K562 (cell line): ENCODE measurements around the gene KLHL15. TPM values are rescaled to one million over a fixed set of nuclear protein-coding genes. Genes with fewer than 3 reads are reported as not detected.

Experiments used
- CCNT2 ChIP-seq: IDR thresholded peaks from 2 replicates; pipeline ENCODE4 v1.6.1; 2011; ENCODE audit warnings: borderline replicate concordance, low read depth, mild to moderate bottlenecking, moderate library complexity, mixed read lengths, low read length; ENCODE audit not compliant: insufficient read length; ENCODE audit errors: extremely low read depth
- GABPA ChIP-seq: fragments of 200-800 bp; sonication (Bioruptor generic); conservative IDR thresholded peaks from 2 replicates; pipeline ENCODE4 v1.6.1; 2016; ENCODE audit warnings: low read depth, missing genetic modification characterization, missing compliant biosample characterization
- HMGN3 ChIP-seq: IDR thresholded peaks from 2 replicates; pipeline ENCODE4 v1.6.1; 2011; ENCODE audit warnings: borderline replicate concordance, low read depth, mild to moderate bottlenecking, mixed read lengths, low read length; ENCODE audit not compliant: insufficient read length; ENCODE audit errors: extremely low read depth
- KDM5B ChIP-seq: fragments of 200-600 bp; sonication (generic); IDR thresholded peaks from 2 replicates; pipeline ENCODE4 v1.6.1; 2012; ENCODE audit warnings: low read depth, mild to moderate bottlenecking, moderate library complexity, low read length, control low read depth, inconsistent platforms; ENCODE audit not compliant: insufficient replicate concordance
- POLR2B ChIP-seq: fragments of 450-650 bp; IDR thresholded peaks from 2 replicates; pipeline ENCODE4 v1.6.1; 2018; ENCODE audit warnings: low read depth; ENCODE audit not compliant: partially characterized antibody
- RBFOX2 ChIP-seq: fragments of 200-400 bp; formaldehyde crosslinking; IDR thresholded peaks from 2 replicates; pipeline ENCODE4 v1.6.1; 2017; ENCODE audit warnings: low read depth, mild to moderate bottlenecking, low read length, moderate library complexity
- RBM22 ChIP-seq: fragments of 200-400 bp; formaldehyde crosslinking; IDR thresholded peaks from 2 replicates; pipeline ENCODE4 v1.6.1; 2018; ENCODE audit warnings: low read length, low read depth; ENCODE audit not compliant: poor library complexity, severe bottlenecking
- SUPT5H ChIP-seq: fragments of 450-650 bp; IDR thresholded peaks from 2 replicates; pipeline ENCODE4 v1.6.1; 2016
- ZFX ChIP-seq: sonication (generic); formaldehyde crosslinking; IDR thresholded peaks from 2 replicates; pipeline ENCODE4 v1.8.0; 2022; ENCODE audit warnings: mild to moderate bottlenecking, missing genetic modification reagents, moderate library complexity
- ZNF140 ChIP-seq: fragments of 250-450 bp; sonication (Bioruptor Pico); IDR thresholded peaks from 2 replicates; pipeline ENCODE4 v1.8.0; 2021; ENCODE audit warnings: moderate library complexity, mild to moderate bottlenecking, inconsistent platforms
- polyA plus RNA-seq, 8 experiments: library from polyadenylated mRNA; depleted of rRNA in 4 of 8; stranded (reverse) in 5 of 8; unstranded in 3 of 8; fragments of >200 nt; fragmentation: Nextera tagmentation in 2 of 8; fragmentation: Illumina TruSeq in 1 of 8; extraction: Ambion mirVana in 2 of 8; extraction: Trizol in 1 of 8; gene quantifications; 2 replicates each; pipeline versions ENCODE4 v1.2.1 to v1.2.3, GENCODE V29; 2011 to 2014; ENCODE audit warnings: inconsistent platforms in 1 of 8, missing spikeins in 1 of 8
- total RNA-seq, 7 experiments: library from RNA; depleted of rRNA in 6 of 7; stranded (reverse); fragments of >200 nt in 6 of 7; fragmentation: Illumina TruSeq in 2 of 7; extraction: Trizol in 2 of 7; gene quantifications; 2 replicates each; pipeline versions ENCODE4 v1.2.1 to v1.2.3, GENCODE V29; 2011 to 2021; ENCODE audit warnings: low replicate concordance in 1 of 7
- TF ChIP-seq, protein P1 (sequence below): fragments of 450-650 bp; IDR thresholded peaks from 2 replicates; pipeline ENCODE4 v1.6.1; 2016; ENCODE audit warnings: mild to moderate bottlenecking, moderate library complexity

Gene KLHL15
- total and polyA plus RNA-seq, 9 of the 15 experiments (the other 6 are each of a cell fraction or from before 2014, with no cell fraction given), result 3.0 to 12.4 (median 7.6) TPM

DNA sequence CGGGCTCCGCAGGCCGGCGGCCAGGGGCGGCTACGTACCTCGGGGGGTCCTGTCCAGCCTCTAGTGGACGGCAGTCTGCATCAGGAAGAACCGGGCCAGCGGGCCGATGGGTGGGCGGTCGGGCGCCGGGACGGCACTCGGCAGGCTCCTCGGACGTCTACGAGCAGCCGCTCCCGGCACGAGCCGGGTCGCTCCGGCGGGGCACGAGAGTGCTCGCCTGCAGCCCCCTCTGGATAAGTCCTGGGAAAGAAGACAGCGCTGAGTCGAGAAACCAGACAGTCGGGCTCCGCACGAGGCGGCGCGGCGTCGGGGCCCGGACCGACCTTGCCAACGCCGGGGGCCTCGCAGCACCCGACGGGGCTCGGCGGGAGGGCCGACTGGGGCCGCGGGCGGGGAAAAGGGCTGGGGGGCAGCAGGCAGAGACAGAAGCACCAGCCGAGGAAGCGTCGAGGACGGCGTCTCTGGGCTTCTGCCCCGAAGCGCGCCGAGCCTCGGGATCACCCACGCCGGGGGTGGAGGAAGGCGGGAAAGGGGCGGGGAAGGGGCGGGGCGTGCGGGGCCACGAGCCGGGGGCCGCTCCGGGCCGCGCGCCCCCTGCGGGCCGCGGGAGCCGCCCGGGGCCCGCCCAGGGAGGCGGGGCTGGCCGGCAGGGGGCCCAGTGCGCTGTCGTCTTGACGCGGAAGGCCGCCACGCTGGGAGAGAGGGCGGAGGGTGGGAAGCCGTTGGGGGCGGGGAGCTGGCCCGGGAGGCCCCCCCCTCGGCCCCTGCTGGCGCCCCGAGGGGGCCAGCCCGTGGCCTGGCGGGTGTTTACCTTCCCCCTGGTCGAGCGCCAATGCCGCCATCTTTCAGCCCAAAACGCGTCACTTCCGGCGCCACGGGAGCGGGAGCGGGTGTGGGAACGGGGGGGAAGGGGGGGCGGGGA lies 1.9 kb downstream of the KLHL15 start (continued):
- TF ChIP-seq, protein P1, sequence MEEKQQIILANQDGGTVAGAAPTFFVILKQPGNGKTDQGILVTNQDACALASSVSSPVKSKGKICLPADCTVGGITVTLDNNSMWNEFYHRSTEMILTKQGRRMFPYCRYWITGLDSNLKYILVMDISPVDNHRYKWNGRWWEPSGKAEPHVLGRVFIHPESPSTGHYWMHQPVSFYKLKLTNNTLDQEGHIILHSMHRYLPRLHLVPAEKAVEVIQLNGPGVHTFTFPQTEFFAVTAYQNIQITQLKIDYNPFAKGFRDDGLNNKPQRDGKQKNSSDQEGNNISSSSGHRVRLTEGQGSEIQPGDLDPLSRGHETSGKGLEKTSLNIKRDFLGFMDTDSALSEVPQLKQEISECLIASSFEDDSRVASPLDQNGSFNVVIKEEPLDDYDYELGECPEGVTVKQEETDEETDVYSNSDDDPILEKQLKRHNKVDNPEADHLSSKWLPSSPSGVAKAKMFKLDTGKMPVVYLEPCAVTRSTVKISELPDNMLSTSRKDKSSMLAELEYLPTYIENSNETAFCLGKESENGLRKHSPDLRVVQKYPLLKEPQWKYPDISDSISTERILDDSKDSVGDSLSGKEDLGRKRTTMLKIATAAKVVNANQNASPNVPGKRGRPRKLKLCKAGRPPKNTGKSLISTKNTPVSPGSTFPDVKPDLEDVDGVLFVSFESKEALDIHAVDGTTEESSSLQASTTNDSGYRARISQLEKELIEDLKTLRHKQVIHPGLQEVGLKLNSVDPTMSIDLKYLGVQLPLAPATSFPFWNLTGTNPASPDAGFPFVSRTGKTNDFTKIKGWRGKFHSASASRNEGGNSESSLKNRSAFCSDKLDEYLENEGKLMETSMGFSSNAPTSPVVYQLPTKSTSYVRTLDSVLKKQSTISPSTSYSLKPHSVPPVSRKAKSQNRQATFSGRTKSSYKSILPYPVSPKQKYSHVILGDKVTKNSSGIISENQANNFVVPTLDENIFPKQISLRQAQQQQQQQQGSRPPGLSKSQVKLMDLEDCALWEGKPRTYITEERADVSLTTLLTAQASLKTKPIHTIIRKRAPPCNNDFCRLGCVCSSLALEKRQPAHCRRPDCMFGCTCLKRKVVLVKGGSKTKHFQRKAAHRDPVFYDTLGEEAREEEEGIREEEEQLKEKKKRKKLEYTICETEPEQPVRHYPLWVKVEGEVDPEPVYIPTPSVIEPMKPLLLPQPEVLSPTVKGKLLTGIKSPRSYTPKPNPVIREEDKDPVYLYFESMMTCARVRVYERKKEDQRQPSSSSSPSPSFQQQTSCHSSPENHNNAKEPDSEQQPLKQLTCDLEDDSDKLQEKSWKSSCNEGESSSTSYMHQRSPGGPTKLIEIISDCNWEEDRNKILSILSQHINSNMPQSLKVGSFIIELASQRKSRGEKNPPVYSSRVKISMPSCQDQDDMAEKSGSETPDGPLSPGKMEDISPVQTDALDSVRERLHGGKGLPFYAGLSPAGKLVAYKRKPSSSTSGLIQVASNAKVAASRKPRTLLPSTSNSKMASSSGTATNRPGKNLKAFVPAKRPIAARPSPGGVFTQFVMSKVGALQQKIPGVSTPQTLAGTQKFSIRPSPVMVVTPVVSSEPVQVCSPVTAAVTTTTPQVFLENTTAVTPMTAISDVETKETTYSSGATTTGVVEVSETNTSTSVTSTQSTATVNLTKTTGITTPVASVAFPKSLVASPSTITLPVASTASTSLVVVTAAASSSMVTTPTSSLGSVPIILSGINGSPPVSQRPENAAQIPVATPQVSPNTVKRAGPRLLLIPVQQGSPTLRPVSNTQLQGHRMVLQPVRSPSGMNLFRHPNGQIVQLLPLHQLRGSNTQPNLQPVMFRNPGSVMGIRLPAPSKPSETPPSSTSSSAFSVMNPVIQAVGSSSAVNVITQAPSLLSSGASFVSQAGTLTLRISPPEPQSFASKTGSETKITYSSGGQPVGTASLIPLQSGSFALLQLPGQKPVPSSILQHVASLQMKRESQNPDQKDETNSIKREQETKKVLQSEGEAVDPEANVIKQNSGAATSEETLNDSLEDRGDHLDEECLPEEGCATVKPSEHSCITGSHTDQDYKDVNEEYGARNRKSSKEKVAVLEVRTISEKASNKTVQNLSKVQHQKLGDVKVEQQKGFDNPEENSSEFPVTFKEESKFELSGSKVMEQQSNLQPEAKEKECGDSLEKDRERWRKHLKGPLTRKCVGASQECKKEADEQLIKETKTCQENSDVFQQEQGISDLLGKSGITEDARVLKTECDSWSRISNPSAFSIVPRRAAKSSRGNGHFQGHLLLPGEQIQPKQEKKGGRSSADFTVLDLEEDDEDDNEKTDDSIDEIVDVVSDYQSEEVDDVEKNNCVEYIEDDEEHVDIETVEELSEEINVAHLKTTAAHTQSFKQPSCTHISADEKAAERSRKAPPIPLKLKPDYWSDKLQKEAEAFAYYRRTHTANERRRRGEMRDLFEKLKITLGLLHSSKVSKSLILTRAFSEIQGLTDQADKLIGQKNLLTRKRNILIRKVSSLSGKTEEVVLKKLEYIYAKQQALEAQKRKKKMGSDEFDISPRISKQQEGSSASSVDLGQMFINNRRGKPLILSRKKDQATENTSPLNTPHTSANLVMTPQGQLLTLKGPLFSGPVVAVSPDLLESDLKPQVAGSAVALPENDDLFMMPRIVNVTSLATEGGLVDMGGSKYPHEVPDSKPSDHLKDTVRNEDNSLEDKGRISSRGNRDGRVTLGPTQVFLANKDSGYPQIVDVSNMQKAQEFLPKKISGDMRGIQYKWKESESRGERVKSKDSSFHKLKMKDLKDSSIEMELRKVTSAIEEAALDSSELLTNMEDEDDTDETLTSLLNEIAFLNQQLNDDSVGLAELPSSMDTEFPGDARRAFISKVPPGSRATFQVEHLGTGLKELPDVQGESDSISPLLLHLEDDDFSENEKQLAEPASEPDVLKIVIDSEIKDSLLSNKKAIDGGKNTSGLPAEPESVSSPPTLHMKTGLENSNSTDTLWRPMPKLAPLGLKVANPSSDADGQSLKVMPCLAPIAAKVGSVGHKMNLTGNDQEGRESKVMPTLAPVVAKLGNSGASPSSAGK, result peak; percentile 22; the same call in 1 of the 2 replicates
- TF ChIP-seq RBFOX2 (peak; percentile 89), POLR2B (peak; percentile 37), ZNF140 (no peak), RBM22 (peak; percentile 99), CCNT2 (peak; percentile 92), HMGN3 (peak; percentile 47), ZFX (CRISPR knock-in tag) (peak; percentile 64), KDM5B (peak; percentile 88), SUPT5H (peak; percentile 71), GABPA (peak; percentile 94)
